ENCODE results near the gene ITGB1. TPM values are rescaled to one million over a fixed set of nuclear protein-coding genes. Genes with fewer than 3 reads are reported as not detected.

The ITGB1 gene
- total RNA-seq, 1 experiment from 2014 or later: 317 TPM

GRCh38 chr10:32958085-32959005 lies at the start of gene ITGB1 (continued):
- peak; percentile 58; the same call in 1 of the 2 replicates for TF ChIP-seq USF1 (CRISPR knock-in tag; IDR thresholded peaks at IDR 0.05)
- TF ChIP-seq ETV6 (CRISPR knock-in tag; IDR thresholded peaks at IDR 0.05): peak; percentile 89
- TF ChIP-seq HMGA2 (CRISPR knock-in tag; IDR thresholded peaks at IDR 0.05): 0 out of 2 replicates have a peak, but pooled peaks have one; percentile 15
- peak; percentile 56; the same call in 1 of the 2 replicates for TF ChIP-seq SMAD3 (CRISPR knock-in tag; IDR thresholded peaks at IDR 0.05; ENCODE audit: borderline replicate concordance)
- no peak for TF ChIP-seq ZNF121 (CRISPR knock-in tag; IDR thresholded peaks at IDR 0.05)
- peak; percentile 41; the same call in 1 of the 2 replicates for TF ChIP-seq ERG (CRISPR knock-in tag; IDR thresholded peaks at IDR 0.05)
- TF ChIP-seq CREM (CRISPR knock-in tag; IDR thresholded peaks at IDR 0.05): peak; percentile 29; the same call in 1 of the 2 replicates
- TF ChIP-seq ZNF396 (CRISPR knock-in tag; IDR thresholded peaks at IDR 0.05; ENCODE audit: borderline replicate concordance): no peak
- peak; percentile 88; the same call in 1 of the 2 replicates for TF ChIP-seq ZBTB21 (CRISPR knock-in tag; IDR thresholded peaks at IDR 0.05; ENCODE audit: borderline replicate concordance)
- peak; percentile 91; the same call in 1 of the 2 replicates for TF ChIP-seq TEAD1 (CRISPR knock-in tag; IDR thresholded peaks at IDR 0.05)
- TF ChIP-seq PREB (CRISPR knock-in tag; IDR thresholded peaks at IDR 0.05; ENCODE audit: borderline replicate concordance): 0 out of 2 replicates have a peak, but pooled peaks have one; percentile 59
- no peak for TF ChIP-seq NR2C2 (CRISPR knock-in tag; IDR thresholded peaks at IDR 0.05)

GRCh38 chr10:33006342-33006887 lies 48.4 kb upstream of the ITGB1 start:
- ChIA-PET POLR2A (interaction anchor here (0.6 kb wide), 1 partner anchor 143 kb away, joined by 4 read pairs; no protein-coding TSS in a partner anchor), CTCF (interaction anchor here (1.3 to 1.7 kb wide), 2 partner anchors 26 to 44 kb away, joined by 3 to 4 read pairs; no protein-coding TSS in a partner anchor)
- Mint-ChIP-seq H3K4me3 (no peak overlapping the region), H3K27ac (no peak overlapping the region), H3K4me1 (peaks cover 35% of the 10 kb centered on the region), H3K27me3 (ENCODE audit: low read depth) (no peaks in the 10 kb centered on the region), H3K36me3 (no peaks in the 10 kb centered on the region), H3K9me3 (no peaks in the 10 kb centered on the region)
- DNase-seq (ENCODE audit: low spot score) (no peak), ATAC-seq (no peak)
- TF ChIP-seq ZMAT4 (CRISPR knock-in tag; IDR thresholded peaks at IDR 0.05) (no peak), ZNF263 (CRISPR knock-in tag; IDR thresholded peaks at IDR 0.05; ENCODE audit: low read depth) (no peak), ELF4 (CRISPR knock-in tag; IDR thresholded peaks at IDR 0.05; ENCODE audit: low read depth) (no peak), ZNF416 (CRISPR knock-in tag; IDR thresholded peaks at IDR 0.05) (no peak), ETV6 (CRISPR knock-in tag; IDR thresholded peaks at IDR 0.05) (no peak), ZNF138 (CRISPR knock-in tag; conservative IDR thresholded peaks at IDR 0.05) (no peak), ZBTB43 (CRISPR knock-in tag; IDR thresholded peaks at IDR 0.05) (no peak), ATF2 (CRISPR knock-in tag; IDR thresholded peaks at IDR 0.05; ENCODE audit: borderline replicate concordance, low read depth) (no peak), CREB1 (CRISPR knock-in tag; IDR thresholded peaks at IDR 0.05) (no peak), ARID4B (CRISPR knock-in tag; IDR thresholded peaks at IDR 0.05; ENCODE audit: borderline replicate concordance) (no peak)

All from WTC11 (cell line).